Fibroblast of lung (primary cell): ENCODE measurements around the gene NDUFB2.
"Not testable (repeated sequence)": the region's sequence is repeated elsewhere in the genome, so short reads cannot be mapped to it uniquely, and the experiment has no call there.

Experiments
- EZH2 ChIP-seq: IDR thresholded peaks from 2 replicates; pipeline ENCODE4 v1.5.1; 2012; ENCODE audit warnings: low read length, control low read depth, mild to moderate bottlenecking; ENCODE audit errors: missing control alignments
- TF ChIP-seq, protein P1 (sequence below), 2 donors: IDR thresholded peaks in 1 of 2; conservative IDR thresholded peaks in 1 of 2; 1 replicate in 1 of 2; 2 replicates in 1 of 2; pipeline ENCODE4 v1.5.1; 2011 to 2012; ENCODE audit warnings: low read length in 2 of 2, control low read depth in 1 of 2, inconsistent platforms in 1 of 2, low read depth in 1 of 2, mild to moderate bottlenecking in 1 of 2

DNA sequence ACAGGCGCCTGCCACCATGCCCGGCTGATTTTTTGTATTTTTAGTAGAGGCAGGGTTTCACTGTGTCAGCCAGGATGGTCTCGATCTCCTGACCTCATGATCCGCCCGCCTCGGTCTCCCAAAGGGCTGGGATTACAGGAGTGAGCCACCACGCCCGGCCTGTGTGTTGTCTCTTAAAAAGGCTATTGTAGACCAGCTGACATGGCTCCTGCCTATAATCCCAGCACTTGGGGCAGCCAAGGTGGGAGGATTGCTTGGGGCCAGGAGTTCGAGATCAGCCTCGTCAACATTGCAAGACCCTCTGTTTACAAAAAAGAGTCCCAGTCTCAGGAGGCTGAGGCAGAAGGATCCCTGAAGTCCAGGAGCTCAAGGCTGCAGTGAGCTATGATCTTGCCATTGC, 2.7 kb upstream of the NDUFB2 start:
- TF ChIP-seq, protein P1, sequence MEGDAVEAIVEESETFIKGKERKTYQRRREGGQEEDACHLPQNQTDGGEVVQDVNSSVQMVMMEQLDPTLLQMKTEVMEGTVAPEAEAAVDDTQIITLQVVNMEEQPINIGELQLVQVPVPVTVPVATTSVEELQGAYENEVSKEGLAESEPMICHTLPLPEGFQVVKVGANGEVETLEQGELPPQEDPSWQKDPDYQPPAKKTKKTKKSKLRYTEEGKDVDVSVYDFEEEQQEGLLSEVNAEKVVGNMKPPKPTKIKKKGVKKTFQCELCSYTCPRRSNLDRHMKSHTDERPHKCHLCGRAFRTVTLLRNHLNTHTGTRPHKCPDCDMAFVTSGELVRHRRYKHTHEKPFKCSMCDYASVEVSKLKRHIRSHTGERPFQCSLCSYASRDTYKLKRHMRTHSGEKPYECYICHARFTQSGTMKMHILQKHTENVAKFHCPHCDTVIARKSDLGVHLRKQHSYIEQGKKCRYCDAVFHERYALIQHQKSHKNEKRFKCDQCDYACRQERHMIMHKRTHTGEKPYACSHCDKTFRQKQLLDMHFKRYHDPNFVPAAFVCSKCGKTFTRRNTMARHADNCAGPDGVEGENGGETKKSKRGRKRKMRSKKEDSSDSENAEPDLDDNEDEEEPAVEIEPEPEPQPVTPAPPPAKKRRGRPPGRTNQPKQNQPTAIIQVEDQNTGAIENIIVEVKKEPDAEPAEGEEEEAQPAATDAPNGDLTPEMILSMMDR (conservative IDR thresholded peaks at IDR 0.05 in 1 of 2, IDR thresholded peaks at IDR 0.05 in 1 of 2; ENCODE audit: low read depth in 1 of 2, low read length in 2 of 2) = not testable (repeated sequence)
- TF ChIP-seq EZH2 = not testable (repeated sequence)
